Measurements from ENCODE around the gene FN3KRP. TPM values are rescaled to one million over a fixed set of nuclear protein-coding genes. Genes with fewer than 3 reads are reported as not detected.
A peak's percentile ranks its signal among the peaks of the same experiment; 100 is the strongest.

FN3KRP gene
- total and polyA plus RNA-seq, 2 of the 13 experiments (the other 11 are each of a cell fraction or from before 2014, with no cell fraction given) = 22.4 to 28.2 TPM

DNA sequence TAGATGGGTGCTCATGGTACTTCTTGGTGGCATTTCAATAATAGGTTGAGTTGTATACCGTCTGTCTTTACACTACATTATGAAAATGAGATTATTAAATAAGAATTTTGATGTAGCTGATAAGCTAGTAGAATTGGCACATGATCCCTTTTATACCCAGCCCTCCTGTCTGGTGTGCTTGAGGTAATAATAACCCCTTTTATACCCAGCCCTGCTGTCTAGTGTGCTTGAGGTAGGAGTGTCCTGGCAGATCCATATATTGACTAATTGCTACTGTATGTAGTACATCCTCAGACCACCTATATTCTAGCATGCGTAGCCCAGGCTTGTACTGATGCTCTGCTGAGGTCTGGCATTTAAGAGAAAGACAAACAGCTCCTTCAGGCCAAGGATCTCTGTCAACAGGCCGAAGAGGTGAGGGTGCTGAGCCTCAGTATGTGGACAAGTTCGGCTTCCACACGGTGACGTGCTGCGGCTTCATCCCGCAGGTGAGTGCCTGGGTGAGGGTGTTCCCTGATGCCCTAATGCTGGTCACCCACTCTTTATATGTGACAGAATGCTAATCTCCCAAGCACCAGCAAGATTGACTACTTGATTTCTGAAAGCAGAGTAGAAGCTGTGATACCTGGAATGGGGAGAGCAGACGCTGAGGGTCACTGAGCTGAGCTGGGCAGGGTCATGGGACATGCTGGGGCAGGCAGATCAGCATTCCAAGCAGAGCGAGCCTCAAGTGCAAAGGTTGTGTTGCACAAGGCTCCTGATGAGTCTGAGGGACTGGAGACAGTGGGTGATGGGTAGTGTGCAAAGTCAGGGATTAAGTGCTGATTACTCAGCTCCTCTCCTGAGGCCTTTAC lies 24.6 kb downstream of the FN3KRP start (continued):
- TF ChIP-seq CBX5 (CRISPR knock-in tag; IDR thresholded peaks at IDR 0.05; ENCODE audit: borderline replicate concordance) (peak; percentile 98), GABPA (IDR thresholded peaks at IDR 0.05; ENCODE audit: low read depth, low read length) (no peak), GABPA (CRISPR knock-in tag; IDR thresholded peaks at IDR 0.05; ENCODE audit: low read depth) (no peak), MEF2D (CRISPR knock-in tag; IDR thresholded peaks at IDR 0.05) (peak; percentile 81; the same call in 1 of the 2 replicates), ZNF354B (CRISPR knock-in tag; IDR thresholded peaks at IDR 0.05) (no peak), REL (CRISPR knock-in tag; conservative IDR thresholded peaks at IDR 0.05) (no peak), RAD21 (CRISPR knock-in tag; IDR thresholded peaks at IDR 0.05) (peak; percentile 59; the same call in 1 of the 2 replicates), BHLHE40 (IDR thresholded peaks at IDR 0.05; ENCODE audit: low read length) (peak; percentile 65), HOXD1 (CRISPR knock-in tag; IDR thresholded peaks at IDR 0.05) (0 out of 2 replicates have a peak, but pooled peaks have one; percentile 51)
- TF ChIP-seq, protein P1, sequence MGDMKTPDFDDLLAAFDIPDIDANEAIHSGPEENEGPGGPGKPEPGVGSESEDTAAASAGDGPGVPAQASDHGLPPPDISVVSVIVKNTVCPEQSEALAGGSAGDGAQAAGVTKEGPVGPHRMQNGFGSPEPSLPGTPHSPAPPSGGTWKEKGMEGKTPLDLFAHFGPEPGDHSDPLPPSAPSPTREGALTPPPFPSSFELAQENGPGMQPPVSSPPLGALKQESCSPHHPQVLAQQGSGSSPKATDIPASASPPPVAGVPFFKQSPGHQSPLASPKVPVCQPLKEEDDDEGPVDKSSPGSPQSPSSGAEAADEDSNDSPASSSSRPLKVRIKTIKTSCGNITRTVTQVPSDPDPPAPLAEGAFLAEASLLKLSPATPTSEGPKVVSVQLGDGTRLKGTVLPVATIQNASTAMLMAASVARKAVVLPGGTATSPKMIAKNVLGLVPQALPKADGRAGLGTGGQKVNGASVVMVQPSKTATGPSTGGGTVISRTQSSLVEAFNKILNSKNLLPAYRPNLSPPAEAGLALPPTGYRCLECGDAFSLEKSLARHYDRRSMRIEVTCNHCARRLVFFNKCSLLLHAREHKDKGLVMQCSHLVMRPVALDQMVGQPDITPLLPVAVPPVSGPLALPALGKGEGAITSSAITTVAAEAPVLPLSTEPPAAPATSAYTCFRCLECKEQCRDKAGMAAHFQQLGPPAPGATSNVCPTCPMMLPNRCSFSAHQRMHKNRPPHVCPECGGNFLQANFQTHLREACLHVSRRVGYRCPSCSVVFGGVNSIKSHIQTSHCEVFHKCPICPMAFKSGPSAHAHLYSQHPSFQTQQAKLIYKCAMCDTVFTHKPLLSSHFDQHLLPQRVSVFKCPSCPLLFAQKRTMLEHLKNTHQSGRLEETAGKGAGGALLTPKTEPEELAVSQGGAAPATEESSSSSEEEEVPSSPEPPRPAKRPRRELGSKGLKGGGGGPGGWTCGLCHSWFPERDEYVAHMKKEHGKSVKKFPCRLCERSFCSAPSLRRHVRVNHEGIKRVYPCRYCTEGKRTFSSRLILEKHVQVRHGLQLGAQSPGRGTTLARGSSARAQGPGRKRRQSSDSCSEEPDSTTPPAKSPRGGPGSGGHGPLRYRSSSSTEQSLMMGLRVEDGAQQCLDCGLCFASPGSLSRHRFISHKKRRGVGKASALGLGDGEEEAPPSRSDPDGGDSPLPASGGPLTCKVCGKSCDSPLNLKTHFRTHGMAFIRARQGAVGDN (CRISPR knock-in tag; IDR thresholded peaks at IDR 0.05) = peak; percentile 90
- TF ChIP-seq, protein P2, sequence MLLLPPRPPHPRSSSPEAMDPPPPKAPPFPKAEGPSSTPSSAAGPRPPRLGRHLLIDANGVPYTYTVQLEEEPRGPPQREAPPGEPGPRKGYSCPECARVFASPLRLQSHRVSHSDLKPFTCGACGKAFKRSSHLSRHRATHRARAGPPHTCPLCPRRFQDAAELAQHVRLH (CRISPR knock-in tag; IDR thresholded peaks at IDR 0.05; ENCODE audit: borderline replicate concordance, low read depth) = peak; percentile 96; the same call in 1 of the 2 replicates
- TF ChIP-seq, protein P3, sequence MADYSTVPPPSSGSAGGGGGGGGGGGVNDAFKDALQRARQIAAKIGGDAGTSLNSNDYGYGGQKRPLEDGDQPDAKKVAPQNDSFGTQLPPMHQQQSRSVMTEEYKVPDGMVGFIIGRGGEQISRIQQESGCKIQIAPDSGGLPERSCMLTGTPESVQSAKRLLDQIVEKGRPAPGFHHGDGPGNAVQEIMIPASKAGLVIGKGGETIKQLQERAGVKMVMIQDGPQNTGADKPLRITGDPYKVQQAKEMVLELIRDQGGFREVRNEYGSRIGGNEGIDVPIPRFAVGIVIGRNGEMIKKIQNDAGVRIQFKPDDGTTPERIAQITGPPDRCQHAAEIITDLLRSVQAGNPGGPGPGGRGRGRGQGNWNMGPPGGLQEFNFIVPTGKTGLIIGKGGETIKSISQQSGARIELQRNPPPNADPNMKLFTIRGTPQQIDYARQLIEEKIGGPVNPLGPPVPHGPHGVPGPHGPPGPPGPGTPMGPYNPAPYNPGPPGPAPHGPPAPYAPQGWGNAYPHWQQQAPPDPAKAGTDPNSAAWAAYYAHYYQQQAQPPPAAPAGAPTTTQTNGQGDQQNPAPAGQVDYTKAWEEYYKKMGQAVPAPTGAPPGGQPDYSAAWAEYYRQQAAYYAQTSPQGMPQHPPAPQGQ (CRISPR knock-in tag; IDR thresholded peaks at IDR 0.05; ENCODE audit: borderline replicate concordance) = 0 out of 2 replicates have a peak, but pooled peaks have one; percentile 78
- TF ChIP-seq, protein P4, sequence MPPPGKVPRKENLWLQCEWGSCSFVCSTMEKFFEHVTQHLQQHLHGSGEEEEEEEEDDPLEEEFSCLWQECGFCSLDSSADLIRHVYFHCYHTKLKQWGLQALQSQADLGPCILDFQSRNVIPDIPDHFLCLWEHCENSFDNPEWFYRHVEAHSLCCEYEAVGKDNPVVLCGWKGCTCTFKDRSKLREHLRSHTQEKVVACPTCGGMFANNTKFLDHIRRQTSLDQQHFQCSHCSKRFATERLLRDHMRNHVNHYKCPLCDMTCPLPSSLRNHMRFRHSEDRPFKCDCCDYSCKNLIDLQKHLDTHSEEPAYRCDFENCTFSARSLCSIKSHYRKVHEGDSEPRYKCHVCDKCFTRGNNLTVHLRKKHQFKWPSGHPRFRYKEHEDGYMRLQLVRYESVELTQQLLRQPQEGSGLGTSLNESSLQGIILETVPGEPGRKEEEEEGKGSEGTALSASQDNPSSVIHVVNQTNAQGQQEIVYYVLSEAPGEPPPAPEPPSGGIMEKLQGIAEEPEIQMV (CRISPR knock-in tag; IDR thresholded peaks at IDR 0.05; ENCODE audit: low read depth) = peak; percentile 72; the same call in 1 of the 2 replicates
- TF ChIP-seq, protein P5, sequence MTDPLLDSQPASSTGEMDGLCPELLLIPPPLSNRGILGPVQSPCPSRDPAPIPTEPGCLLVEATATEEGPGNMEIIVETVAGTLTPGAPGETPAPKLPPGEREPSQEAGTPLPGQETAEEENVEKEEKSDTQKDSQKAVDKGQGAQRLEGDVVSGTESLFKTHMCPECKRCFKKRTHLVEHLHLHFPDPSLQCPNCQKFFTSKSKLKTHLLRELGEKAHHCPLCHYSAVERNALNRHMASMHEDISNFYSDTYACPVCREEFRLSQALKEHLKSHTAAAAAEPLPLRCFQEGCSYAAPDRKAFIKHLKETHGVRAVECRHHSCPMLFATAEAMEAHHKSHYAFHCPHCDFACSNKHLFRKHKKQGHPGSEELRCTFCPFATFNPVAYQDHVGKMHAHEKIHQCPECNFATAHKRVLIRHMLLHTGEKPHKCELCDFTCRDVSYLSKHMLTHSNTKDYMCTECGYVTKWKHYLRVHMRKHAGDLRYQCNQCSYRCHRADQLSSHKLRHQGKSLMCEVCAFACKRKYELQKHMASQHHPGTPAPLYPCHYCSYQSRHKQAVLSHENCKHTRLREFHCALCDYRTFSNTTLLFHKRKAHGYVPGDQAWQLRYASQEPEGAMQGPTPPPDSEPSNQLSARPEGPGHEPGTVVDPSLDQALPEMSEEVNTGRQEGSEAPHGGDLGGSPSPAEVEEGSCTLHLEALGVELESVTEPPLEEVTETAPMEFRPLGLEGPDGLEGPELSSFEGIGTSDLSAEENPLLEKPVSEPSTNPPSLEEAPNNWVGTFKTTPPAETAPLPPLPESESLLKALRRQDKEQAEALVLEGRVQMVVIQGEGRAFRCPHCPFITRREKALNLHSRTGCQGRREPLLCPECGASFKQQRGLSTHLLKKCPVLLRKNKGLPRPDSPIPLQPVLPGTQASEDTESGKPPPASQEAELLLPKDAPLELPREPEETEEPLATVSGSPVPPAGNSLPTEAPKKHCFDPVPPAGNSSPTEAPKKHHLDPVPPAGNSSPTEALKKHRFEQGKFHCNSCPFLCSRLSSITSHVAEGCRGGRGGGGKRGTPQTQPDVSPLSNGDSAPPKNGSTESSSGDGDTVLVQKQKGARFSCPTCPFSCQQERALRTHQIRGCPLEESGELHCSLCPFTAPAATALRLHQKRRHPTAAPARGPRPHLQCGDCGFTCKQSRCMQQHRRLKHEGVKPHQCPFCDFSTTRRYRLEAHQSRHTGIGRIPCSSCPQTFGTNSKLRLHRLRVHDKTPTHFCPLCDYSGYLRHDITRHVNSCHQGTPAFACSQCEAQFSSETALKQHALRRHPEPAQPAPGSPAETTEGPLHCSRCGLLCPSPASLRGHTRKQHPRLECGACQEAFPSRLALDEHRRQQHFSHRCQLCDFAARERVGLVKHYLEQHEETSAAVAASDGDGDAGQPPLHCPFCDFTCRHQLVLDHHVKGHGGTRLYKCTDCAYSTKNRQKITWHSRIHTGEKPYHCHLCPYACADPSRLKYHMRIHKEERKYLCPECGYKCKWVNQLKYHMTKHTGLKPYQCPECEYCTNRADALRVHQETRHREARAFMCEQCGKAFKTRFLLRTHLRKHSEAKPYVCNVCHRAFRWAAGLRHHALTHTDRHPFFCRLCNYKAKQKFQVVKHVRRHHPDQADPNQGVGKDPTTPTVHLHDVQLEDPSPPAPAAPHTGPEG (CRISPR knock-in tag; IDR thresholded peaks at IDR 0.05) = no peak
